Lower leg skin (tissue), 3 donors: Measurements from ENCODE around the gene MRAP2.

Experiments
- CTCF ChIP-seq, 3 donors: fragments of 450-650 bp; IDR thresholded peaks; one replicate each; pipeline ENCODE4 v1.5.1; 2016; ENCODE audit warnings: antibody characterized with exemption in 3 of 3, mild to moderate bottlenecking in 3 of 3, moderate library complexity in 2 of 3
- POLR2A ChIP-seq, 2 donors: fragments of 450-650 bp; IDR thresholded peaks; one replicate each; pipeline ENCODE4 v1.6.1; 2016 to 2017; ENCODE audit warnings: antibody characterized with exemption in 2 of 2, mild to moderate bottlenecking in 1 of 2, moderate library complexity in 1 of 2

- TF ChIP-seq POLR2A (IDR thresholded peaks at IDR 0.05), result no peak
- no peak for TF ChIP-seq CTCF (IDR thresholded peaks at IDR 0.05)
Observed at GRCh38 chr6:84016029-84016428, 17.5 kb upstream of the MRAP2 start.
